Ishikawa (cell line): ENCODE data around the gene KATNAL1.

Experiments
- CEBPB ChIP-seq: IDR thresholded peaks from 2 replicates; pipeline ENCODE4 v1.6.1; 2012
- CREB1 ChIP-seq: IDR thresholded peaks from 2 replicates; pipeline ENCODE4 v1.6.1; 2012; ENCODE audit warnings: low read depth
- EGR1 ChIP-seq: IDR thresholded peaks from 2 replicates; pipeline ENCODE4 v1.6.1; 2012
- EP300 ChIP-seq: IDR thresholded peaks from 2 replicates; pipeline ENCODE4 v1.6.1; 2012; ENCODE audit warnings: borderline replicate concordance
- FOXM1 ChIP-seq: IDR thresholded peaks from 2 replicates; pipeline ENCODE4 v1.6.1; 2012; ENCODE audit warnings: low read depth, borderline replicate concordance
- MAX ChIP-seq: IDR thresholded peaks from 2 replicates; pipeline ENCODE4 v1.6.1; 2012
- NFIC ChIP-seq: IDR thresholded peaks from 2 replicates; pipeline ENCODE4 v1.6.1; 2012
- RAD21 ChIP-seq: IDR thresholded peaks from 2 replicates; pipeline ENCODE4 v1.6.1; 2012; ENCODE audit warnings: low read depth
- REST ChIP-seq: IDR thresholded peaks from 2 replicates; pipeline ENCODE4 v1.6.1; 2012; ENCODE audit warnings: low read depth, mild to moderate bottlenecking
- TAF1 ChIP-seq: IDR thresholded peaks from 2 replicates; pipeline ENCODE4 v1.6.1; 2012; ENCODE audit warnings: low read depth, mild to moderate bottlenecking
- TCF12 ChIP-seq: IDR thresholded peaks from 2 replicates; pipeline ENCODE4 v1.6.1; 2012; ENCODE audit warnings: low read depth
- TEAD4 ChIP-seq: IDR thresholded peaks from 2 replicates; pipeline ENCODE4 v1.6.1; 2012
- USF1 ChIP-seq: IDR thresholded peaks from 2 replicates; pipeline ENCODE4 v1.6.1; 2012
- YY1 ChIP-seq: IDR thresholded peaks from 2 replicates; pipeline ENCODE4 v1.6.1; 2012; ENCODE audit warnings: low read depth
- ZBTB7A ChIP-seq: IDR thresholded peaks from 2 replicates; pipeline ENCODE4 v1.6.1; 2012; ENCODE audit warnings: low read depth

The KATNAL1 gene

GRCh38 chr13:30306762-30307193 lies 573 bp downstream of the KATNAL1 start:
- TF ChIP-seq RAD21 (no peak), TEAD4 (no peak), NFIC (no peak), TAF1 (no peak; the same call in 1 of the 2 replicates), TCF12 (peak; percentile 30; the same call in 1 of the 2 replicates), EP300 (no peak), FOXM1 (no peak), ZBTB7A (peak; percentile 71; the same call in 1 of the 2 replicates), CEBPB (no peak), USF1 (no peak), EGR1 (no peak)

- TF ChIP-seq NFIC (no peak), EGR1 (no peak), REST (no peak), TAF1 (no peak), EP300 (no peak), ZBTB7A (no peak), FOXM1 (no peak), USF1 (no peak), CREB1 (no peak), CEBPB (no peak), MAX (no peak)
Observed at GRCh38 chr13:30305456-30305970, 1.8 kb downstream of the KATNAL1 start.

- TF ChIP-seq CREB1 (no peak), YY1 (no peak)
Observed at GRCh38 chr13:30303269-30303668, 4.1 kb downstream of the KATNAL1 start.

- TF ChIP-seq NFIC (no peak), REST (no peak), ZBTB7A (no peak), CEBPB (no peak), CREB1 (no peak), EP300 (no peak), YY1 (no peak), FOXM1 (no peak), USF1 (no peak), EGR1 (no peak), TAF1 (no peak), TEAD4 (no peak), MAX (no peak)
Observed at GRCh38 chr13:30301827-30302226, 5.5 kb downstream of the KATNAL1 start.

- TF ChIP-seq TCF12 (no peak), TAF1 (no peak), REST (no peak), MAX (no peak)
Observed at GRCh38 chr13:30300596-30300995, 6.8 kb downstream of the KATNAL1 start.
